C1 segment of cervical spinal cord (tissue), 14 donors: ENCODE measurements around the gene MSLN.

Experiments
- DNase-seq, 14 donors: peaks; one replicate each; lab custom pipeline; 2025; lab: John Stamatoyannopoulos, UW

MSLN gene

GRCh38 chr16:789191-789850 is 28.8 kb downstream of the MSLN start:
- DNase-seq: no peak

DNA sequence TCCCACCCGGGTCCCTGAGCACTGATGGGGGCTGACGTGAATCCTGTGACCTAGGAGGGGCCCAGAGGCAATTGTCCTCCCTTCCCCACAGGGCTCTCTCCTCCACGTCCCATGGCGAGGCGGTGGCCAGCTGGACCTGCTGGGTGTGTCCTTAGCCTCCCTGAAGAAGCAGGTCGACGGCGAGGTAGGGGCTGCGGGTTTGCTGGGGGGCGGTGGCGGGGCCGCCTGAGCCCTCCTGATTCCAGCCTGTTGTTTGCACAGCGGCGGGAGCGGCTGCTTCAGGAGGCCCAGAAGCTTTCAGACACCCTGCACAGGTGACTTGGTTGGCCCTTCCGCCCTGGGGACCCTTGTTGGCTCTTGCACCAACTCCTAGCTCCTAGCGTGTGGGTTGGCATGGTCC is 29.6 kb downstream of the MSLN start:
- no peak for DNase-seq

DNA sequence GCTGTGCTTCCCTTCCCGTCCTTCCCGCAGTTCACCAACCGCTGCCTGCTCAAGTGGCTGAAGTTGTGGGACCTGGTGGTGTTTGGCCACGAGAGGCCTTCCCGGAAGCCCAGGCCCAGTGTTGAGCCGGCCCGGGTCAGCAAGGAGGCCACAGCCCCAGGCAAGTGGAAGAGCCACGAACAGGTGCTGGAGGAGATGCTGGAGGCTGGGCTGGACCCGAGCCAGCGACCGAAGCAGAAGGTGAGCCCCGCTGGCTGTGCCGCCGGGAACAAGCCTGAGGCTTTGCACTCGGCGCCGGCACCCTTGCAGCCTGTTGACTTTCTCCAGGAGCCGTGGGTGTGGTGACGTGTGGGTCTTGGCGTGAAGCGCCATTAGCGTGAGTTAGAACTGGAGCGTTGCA is 30.6 kb downstream of the MSLN start:
- no peak for DNase-seq

- no peak for DNase-seq
Measured at GRCh38 chr16:792221-792995, 31.9 kb downstream of the MSLN start.

DNA sequence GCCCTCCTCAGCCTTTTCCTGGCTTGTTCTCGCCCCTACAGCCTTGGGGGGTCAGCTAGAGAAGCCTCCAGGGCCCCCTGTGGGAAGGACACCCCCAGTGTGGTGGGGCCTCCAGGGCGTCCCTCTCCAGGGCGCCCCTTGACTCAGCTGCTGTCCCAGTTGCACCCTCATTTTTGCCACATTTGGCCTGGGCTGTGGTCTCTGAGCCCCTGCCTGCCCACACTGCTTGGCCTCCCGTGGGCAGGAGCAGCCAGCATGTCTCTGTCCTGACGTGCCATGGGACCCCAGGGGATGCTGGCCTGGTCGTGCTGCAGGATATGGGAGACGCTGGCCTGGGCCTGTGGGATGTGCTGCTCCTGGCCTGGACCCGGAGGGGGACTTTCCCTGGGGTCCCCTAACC is 32.9 kb downstream of the MSLN start:
- no peak for DNase-seq

DNA sequence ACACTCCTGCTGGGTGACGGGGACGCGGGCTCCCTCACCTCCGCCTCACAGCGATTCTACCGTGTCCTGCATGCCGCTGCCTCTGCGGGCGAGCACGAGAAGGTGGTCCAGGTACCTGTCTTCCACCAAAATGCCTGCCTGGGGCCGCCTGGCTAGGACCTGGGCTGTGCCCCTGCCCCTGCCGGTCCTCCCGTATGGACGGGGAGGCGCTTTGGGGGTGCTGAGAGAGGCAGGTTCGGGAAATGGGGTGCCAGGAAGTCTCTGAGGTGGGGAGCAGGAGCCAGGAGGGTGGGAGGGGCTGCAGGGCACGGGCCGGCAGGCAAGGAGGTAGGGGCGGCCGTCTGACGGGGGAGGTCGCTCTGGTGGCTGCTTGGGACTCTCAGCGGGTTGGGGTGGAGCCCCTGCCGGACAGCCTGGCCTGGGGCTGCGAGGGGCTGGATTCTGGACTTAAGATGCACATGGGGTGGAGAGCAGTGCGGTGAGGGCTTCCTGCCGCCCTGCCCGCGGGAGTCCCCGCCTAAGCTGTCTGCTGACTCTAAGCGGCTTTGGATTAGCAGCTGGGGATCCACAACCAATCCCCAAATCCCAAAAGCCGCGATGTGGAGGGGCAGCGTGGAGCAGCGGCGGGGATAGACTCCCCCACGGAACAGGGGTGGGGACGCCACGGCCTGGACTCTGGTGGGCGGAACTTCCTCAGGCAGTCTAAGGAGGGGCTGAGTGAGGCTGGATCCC is 33.7 kb downstream of the MSLN start:
- DNase-seq: no peak

DNA sequence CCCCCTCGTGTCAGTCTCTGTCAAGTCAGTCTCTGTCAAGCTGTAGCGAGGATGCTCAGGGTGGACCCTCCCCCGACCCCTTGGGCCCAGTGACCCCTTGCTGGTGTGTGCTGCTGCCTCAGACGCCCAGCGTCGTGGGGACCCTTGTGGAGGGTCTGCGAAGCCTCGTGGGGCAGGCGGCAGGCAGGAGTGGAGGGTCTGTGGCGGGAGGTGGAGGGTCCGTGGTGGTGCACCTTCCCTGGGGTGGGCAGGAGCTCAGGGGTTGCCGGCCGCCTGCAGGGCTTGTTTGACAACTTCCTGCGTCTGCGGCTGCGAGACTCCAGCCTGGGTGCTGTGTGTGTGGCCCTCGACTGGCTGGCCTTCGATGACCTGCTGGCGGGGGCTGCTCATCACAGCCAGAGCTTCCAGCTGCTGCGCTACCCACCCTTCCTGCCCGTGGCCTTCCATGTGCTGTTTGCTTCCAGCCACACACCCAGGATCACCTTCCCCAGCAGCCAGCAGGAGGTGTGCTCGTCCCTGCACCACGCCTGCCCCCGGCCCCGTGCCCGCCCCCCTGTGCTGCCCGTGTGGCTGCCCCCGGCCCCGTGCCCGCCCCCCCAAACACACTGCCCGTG is 34.4 kb downstream of the MSLN start:
- DNase-seq: no peak

GRCh38 chr16:795580-796229 is 35.2 kb downstream of the MSLN start:
- DNase-seq: no peak

DNA sequence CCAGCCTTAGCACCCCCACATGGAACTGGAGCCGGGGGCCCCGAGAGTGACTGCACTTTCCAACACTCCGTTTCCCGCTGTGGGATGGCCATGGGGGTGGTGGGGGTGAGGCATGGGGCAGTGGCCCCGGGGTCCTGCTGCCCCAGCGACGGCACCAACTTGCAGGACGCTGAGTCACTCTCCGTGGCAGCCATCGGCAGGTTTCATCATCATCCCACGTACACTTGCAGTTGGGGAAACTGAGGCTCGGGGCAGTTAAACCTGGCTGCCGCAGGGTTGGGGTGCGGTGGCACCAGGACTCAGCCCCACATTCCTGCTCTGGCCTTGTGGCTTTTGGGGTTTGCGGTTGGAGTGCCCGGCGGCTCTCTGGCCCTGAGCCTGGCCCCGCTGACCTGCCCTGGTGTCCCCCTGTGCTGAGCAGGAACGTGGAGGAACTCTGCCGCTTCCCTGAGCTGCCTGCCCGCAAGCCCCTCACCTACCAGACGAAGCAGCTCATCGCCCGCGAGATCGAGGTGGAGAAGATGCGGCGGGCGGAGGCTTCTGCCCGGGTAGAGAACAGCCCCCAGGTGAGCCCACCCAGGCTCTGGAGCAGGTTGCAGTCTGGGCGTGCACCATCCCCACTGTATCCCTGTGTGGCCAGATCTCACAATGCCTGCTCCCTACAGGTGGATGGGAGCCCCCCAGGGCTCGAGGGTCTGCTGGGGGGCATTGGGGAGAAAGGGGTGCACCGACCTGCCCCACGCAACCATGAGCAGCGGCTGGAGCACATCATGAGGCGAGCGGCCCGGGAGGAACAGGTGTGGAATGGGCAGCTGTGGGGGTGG is 36.0 kb downstream of the MSLN start:
- DNase-seq: no peak

GRCh38 chr16:797120-797420 is 36.5 kb downstream of the MSLN start:
- DNase-seq: no peak

DNA sequence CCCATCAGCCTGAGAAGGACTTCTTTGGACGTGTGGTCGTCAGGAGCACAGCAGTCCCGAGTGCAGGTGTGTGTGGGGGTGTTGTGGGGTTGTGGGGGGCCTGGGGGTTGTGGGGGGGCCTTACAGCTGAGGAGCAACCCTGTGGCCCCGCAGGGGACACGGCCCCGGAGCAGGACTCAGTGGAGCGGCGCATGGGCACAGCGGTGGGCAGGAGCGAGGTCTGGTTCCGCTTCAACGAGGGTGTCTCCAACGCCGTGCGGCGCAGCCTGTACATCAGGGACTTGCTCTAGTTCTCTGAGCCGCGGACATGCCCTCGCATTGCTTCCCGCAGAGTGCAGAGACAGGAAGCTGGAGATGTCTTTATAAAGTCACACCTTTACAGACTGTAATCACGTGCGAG is 37.2 kb downstream of the MSLN start:
- no peak for DNase-seq

- DNase-seq: no peak
Measured at GRCh38 chr16:798666-799065, 38.1 kb downstream of the MSLN start.

GRCh38 chr16:799111-799947 is 38.8 kb downstream of the MSLN start:
- no peak for DNase-seq

GRCh38 chr16:799948-800833 is 39.7 kb downstream of the MSLN start, which contains the start of gene GNG13:
Gene GNG13 (minus strand): TSS chr16:800734. CDS start chr16:799077, 1,657 bp downstream.
- no peak for DNase-seq

DNA sequence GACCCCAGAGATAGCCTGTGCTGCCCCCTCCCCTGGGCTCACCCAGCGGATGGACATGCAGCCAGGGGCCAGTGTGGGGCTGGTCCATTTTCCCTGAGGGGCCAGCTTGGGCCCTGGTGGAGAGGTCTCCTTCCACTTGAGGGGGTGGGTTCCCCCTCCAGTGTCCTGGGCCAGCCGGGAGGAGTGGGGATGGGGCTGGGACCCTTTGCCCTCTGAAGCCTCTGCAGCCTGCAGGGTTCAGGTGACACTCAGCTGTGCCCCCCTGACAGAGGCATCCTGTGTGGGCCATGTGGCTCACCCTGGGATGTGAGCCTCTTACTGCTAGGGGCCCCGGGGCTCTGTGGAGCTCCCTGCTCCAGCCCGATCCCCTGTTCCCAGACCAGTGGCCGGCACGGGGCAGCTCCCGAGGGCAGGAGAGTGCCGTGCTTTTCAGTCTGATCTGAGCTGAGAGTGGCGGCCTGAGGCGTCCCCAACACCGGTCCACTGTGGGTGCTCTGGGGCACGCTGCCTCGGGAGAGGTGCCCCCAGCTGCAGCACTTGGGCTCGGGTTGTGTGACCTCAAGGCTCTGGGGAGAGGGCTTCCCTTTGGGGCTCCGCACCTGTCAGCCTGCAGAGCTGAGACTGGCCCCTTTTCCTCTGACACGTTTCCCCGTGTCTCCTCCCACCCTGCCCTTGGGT is 40.4 kb downstream of the MSLN start:
- DNase-seq: no peak

DNA sequence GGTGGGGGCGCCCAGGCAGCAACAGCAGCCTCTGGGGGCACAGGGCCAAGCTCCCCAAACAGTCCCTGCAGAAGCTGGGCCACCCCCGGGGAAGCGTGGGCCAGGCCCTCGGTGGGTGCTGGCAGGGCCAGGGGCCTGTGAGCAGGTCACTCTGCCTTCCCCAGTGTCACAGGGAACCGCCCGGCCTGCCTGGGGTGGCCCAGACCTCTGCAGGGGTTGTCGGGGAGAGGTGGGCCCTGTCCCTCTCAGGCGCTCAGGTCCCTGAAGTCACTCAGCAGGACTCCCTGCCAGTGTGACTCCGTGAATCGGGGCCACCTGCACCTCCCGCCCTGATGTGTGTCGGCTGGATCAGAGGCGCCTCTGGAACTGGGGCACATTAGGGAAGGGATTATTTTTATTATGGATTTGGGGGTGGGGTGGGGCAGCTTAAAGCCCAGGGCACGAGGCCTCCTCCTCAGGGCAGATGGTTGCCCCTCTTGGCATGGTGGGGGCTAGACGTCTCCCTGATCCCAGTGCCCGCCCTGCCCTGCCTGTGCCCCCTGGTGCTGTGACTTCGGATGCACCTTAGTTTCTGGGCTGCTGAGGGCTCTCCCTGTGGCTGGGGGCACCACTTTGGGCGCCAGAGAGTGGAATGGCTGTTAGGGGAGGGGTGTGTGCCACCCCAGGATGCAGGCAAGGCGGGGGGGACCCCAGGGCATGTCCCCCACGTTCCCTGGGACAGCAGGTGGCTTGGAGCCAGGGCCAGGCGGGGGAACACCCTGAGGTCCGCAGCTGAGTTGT is 41.2 kb downstream of the MSLN start:
- DNase-seq: no peak

- DNase-seq: no peak
Measured at GRCh38 chr16:802461-802860, 41.9 kb downstream of the MSLN start.
